ENCODE measurements around the gene CCR2. TPM values are rescaled to one million over a fixed set of nuclear protein-coding genes. Genes with fewer than 3 reads are reported as not detected.
"Not testable (repeated sequence)": the region's sequence is repeated elsewhere in the genome, so short reads cannot be mapped to it uniquely, and the experiment has no call there.

Gene CCR2
- polyA plus RNA-seq, 1 donor (not counting 4 experiments of a cell fraction or from before 2014, with no cell fraction given): 0.07 TPM

DNA sequence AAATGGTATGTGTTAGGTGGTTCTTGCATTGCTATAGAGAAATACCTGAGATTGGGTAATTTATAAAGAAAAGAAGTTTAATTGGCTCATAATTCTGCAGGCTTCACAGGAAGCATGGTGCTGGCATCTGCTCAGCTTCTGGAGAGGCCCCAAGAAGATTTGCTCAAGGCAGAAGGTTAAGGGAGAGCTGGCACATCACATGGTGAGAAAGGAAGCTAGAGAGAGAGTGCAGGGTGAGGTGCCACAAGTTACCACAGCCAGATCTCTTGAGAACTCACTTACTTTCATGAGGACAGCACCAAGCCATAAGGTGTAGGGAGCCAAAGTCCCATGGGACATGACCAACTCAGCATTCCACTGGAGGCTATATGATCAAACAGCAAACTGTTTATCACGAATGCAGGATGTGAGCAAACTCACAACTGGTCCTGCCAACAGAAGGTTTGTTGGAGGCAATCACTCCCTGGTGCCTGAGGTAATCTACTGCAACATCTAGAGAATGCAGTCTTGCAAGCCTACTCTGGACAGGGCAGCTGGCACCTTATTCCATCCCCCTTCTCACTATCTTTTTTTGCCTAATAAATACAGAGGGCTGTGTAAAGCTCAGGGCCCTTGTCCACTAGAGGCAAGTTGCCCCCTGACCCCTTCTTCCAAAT is 28.1 kb upstream of the CCR2 start:
- dilution Hi-C loops (cut with MboI; ENCODE audit: extremely low pct_ligation_motif_present, low sequenced_read_pairs): no loop called here
- FAIRE-seq: no peak

DNA sequence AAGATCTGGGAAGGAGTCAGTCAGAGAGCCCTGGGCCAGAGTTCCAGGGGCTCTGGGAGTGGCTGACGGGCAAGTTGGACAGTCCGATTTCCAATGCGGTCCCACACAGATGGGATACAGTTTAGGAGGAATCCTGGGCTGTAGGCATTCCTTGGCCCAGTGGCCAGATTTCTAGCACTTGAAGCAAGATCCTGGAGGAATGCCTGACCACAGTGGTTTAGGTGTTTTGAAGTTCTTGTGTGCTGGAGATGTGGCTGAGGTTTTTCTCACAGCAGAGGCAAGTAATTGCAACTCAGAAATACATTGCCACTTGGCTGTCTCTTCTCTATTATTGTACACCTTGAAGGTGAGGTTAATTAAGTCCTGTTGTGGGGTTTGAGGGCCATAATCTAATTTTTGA is 23.2 kb upstream of the CCR2 start:
- FAIRE-seq; dilution Hi-C loops (cut with MboI; ENCODE audit: extremely low pct_ligation_motif_present, low sequenced_read_pairs); H3K9ac ChIP-seq (ENCODE audit: control insufficient read depth, extremely low read depth, insufficient read depth, low read length); H3K27ac ChIP-seq (ENCODE audit: control insufficient read depth, insufficient read depth, low read length); DNase-seq (ENCODE audit: low read depth, low spot score); H3K9me1 ChIP-seq (ENCODE audit: control insufficient read depth, extremely low read depth, insufficient read depth, low read length); H3K4me3 ChIP-seq (ENCODE audit: control insufficient read depth in 2 of 3, extremely low read depth in 1 of 3, insufficient read depth in 2 of 3, low read depth in 1 of 3, low read length in 3 of 3); H3K27me3 ChIP-seq (ENCODE audit: control insufficient read depth, extremely low read depth, insufficient read depth, low read length); H3K9me3 ChIP-seq (ENCODE audit: control insufficient read depth, low read depth, low read length); H3K4me2 ChIP-seq (ENCODE audit: control insufficient read depth, extremely low read depth, insufficient read depth, low read depth, low read length); H2AFZ ChIP-seq (ENCODE audit: control insufficient read depth, low read length); H4K20me1 ChIP-seq (ENCODE audit: control insufficient read depth, extremely low read depth, insufficient read depth, low read length); H3K36me3 ChIP-seq (ENCODE audit: control insufficient read depth in 2 of 2, extremely low read depth in 1 of 2, insufficient read depth in 2 of 2, low read length in 2 of 2); H3K79me2 ChIP-seq (ENCODE audit: control insufficient read depth, insufficient read depth, low read length): not testable (repeated sequence)
- H3K4me1 ChIP-seq (ENCODE audit: control insufficient read depth, extremely low read depth, insufficient read depth, low read length): peaks cover 12% of the 10 kb centered on the region

More for the DNA sequence above, 28.1 kb upstream of the CCR2 start:
- Histone ChIP-seq H3K79me2 (ENCODE audit: control insufficient read depth, insufficient read depth, low read length) (no peaks in the 10 kb centered on the region), H3K9me1 (ENCODE audit: control insufficient read depth, extremely low read depth, insufficient read depth, low read length) (no peaks in the 10 kb centered on the region), H3K27me3 (ENCODE audit: control insufficient read depth, extremely low read depth, insufficient read depth, low read length) (peaks cover 6% of the 10 kb centered on the region), H3K4me2 (ENCODE audit: control insufficient read depth, extremely low read depth, insufficient read depth, low read depth, low read length) (no peak overlapping the region), H3K9me3 (ENCODE audit: control insufficient read depth, low read depth, low read length) (peaks cover 4% of the 10 kb centered on the region), H3K4me3 (ENCODE audit: control insufficient read depth in 2 of 3, extremely low read depth in 1 of 3, insufficient read depth in 2 of 3, low read depth in 1 of 3, low read length in 3 of 3) (no peak overlapping the region), H3K36me3 (ENCODE audit: control insufficient read depth in 2 of 2, extremely low read depth in 1 of 2, insufficient read depth in 2 of 2, low read length in 2 of 2) (no peaks in the 10 kb centered on the region), H2AFZ (ENCODE audit: control insufficient read depth, low read length) (no peak overlapping the region), H3K27ac (ENCODE audit: control insufficient read depth, insufficient read depth, low read length) (no peak overlapping the region), H4K20me1 (ENCODE audit: control insufficient read depth, extremely low read depth, insufficient read depth, low read length) (no peaks in the 10 kb centered on the region), H3K9ac (ENCODE audit: control insufficient read depth, extremely low read depth, insufficient read depth, low read length) (no peak overlapping the region), H3K4me1 (ENCODE audit: control insufficient read depth, extremely low read depth, insufficient read depth, low read length) (no peaks in the 10 kb centered on the region)
- no peak for TF ChIP-seq CTCF (optimal IDR thresholded peaks at IDR 0.05 in 1 of 3, IDR thresholded peaks at IDR 0.05 in 1 of 3, conservative IDR thresholded peaks at IDR 0.05 in 1 of 3; ENCODE audit: extremely low read depth in 1 of 3, insufficient read depth in 2 of 3, low read length in 3 of 3)
- no peak for TF ChIP-seq EZH2 (IDR thresholded peaks at IDR 0.05; ENCODE audit: low read length)
- DNase-seq (ENCODE audit: low read depth, low spot score): no peak
